ENCODE results near the gene MAP3K5.

MAP3K5 gene

GRCh38 chr6:136522636-136523035, 269.6 kb downstream of the MAP3K5 start:
- Histone ChIP-seq H3K4me1 (peaks cover 0 to 7% (median 3%) of the 10 kb centered on the region in 4 donors), H3K9me3 (no peaks in the 10 kb centered on the region), H3K4me3 (no peak overlapping the region), H3K36me3 (no peaks in the 10 kb centered on the region), H3K27ac (no peak overlapping the region), H3K27me3 (no peaks in the 10 kb centered on the region)
- intact Hi-C loops (cut with DNase I; ENCODE audit: low total_unique reads), result no loop called here
- no peak for DNase-seq
- TF ChIP-seq CTCF (IDR thresholded peaks at IDR 0.05), result no peak

GRCh38 chr6:136521911-136522310, 270.4 kb downstream of the MAP3K5 start:
- no peak overlapping the region for H3K27ac ChIP-seq
- intact Hi-C loops (cut with DNase I; ENCODE audit: low total_unique reads), result no loop called here
- H3K36me3 ChIP-seq, result no peaks in the 10 kb centered on the region
- no peak overlapping the region for H3K4me3 ChIP-seq
- no peak for DNase-seq
- TF ChIP-seq CTCF (IDR thresholded peaks at IDR 0.05), result no peak
- H3K9me3 ChIP-seq, result no peaks in the 10 kb centered on the region
- H3K4me1 ChIP-seq, result peaks cover 0 to 6% (median 3%) of the 10 kb centered on the region in 4 donors
- H3K27me3 ChIP-seq, result no peaks in the 10 kb centered on the region

GRCh38 chr6:136521427-136521826, 270.9 kb downstream of the MAP3K5 start:
- H3K4me3 ChIP-seq, result no peak overlapping the region
- no peaks in the 10 kb centered on the region for H3K9me3 ChIP-seq
- TF ChIP-seq CTCF (IDR thresholded peaks at IDR 0.05), result no peak
- H3K4me1 ChIP-seq, result peaks cover 0 to 3% (median 2%) of the 10 kb centered on the region in 4 donors
- H3K36me3 ChIP-seq, result no peaks in the 10 kb centered on the region
- no peak for DNase-seq
- no peak overlapping the region for H3K27ac ChIP-seq
- intact Hi-C loops (cut with DNase I; ENCODE audit: low total_unique reads), result no loop called here
- no peaks in the 10 kb centered on the region for H3K27me3 ChIP-seq

- H3K4me3 ChIP-seq, result no peak overlapping the region
- intact Hi-C loops (cut with DNase I; ENCODE audit: low total_unique reads), result no loop called here
- no peak overlapping the region for H3K27ac ChIP-seq
- H3K27me3 ChIP-seq, result no peaks in the 10 kb centered on the region
- H3K36me3 ChIP-seq, result no peaks in the 10 kb centered on the region
- H3K4me1 ChIP-seq, result no peaks in the 10 kb centered on the region
- no peak for DNase-seq
- no peaks in the 10 kb centered on the region for H3K9me3 ChIP-seq
- TF ChIP-seq CTCF (IDR thresholded peaks at IDR 0.05), result no peak
Observed at GRCh38 chr6:136520517-136520916, 271.8 kb downstream of the MAP3K5 start.

- H3K27ac ChIP-seq, result no peak overlapping the region
- DNase-seq, result no peak
Observed at GRCh38 chr6:136517582-136517981, 274.7 kb downstream of the MAP3K5 start.

More at GRCh38 chr6:136517582-136517981, 274.7 kb downstream of the MAP3K5 start:
- TF ChIP-seq CTCF (IDR thresholded peaks at IDR 0.05), result no peak
- Histone ChIP-seq H3K27me3 (no peaks in the 10 kb centered on the region), H3K9me3 (no peaks in the 10 kb centered on the region), H3K4me3 (no peak overlapping the region), H3K36me3 (no peaks in the 10 kb centered on the region), H3K4me1 (no peaks in the 10 kb centered on the region)
- intact Hi-C loops (cut with DNase I; ENCODE audit: low total_unique reads), result no loop called here
